Omental fat pad (tissue), 4 donors: ENCODE measurements around the gene ZNF362. TPM values are rescaled to one million over a fixed set of nuclear protein-coding genes. Genes with fewer than 3 reads are reported as not detected.
A peak's percentile ranks its signal among the peaks of the same experiment; 100 is the strongest.
"Not testable (repeated sequence)": the region's sequence is repeated elsewhere in the genome, so short reads cannot be mapped to it uniquely, and the experiment has no call there.

Experiments used
- ATAC-seq: fragments of 150-250 bp; one replicate; pipeline ENCODE4 v1.9.1; 2016; ENCODE audit warnings: mild to moderate bottlenecking, moderate library complexity; ENCODE audit not compliant: low FRiP score
- DNase-seq: peaks from one replicate; pipeline ENCODE4 v3.0.0-alpha.2; 2019; ENCODE audit warnings: low spot score
- total RNA-seq, 4 donors: library from RNA; depleted of rRNA; stranded (reverse); fragments of >200 nt; gene quantifications; one replicate each; pipeline ENCODE4 v1.1.0, GENCODE V29; 2016
- TF ChIP-seq, protein P1 (sequence below), 3 donors: fragments of 450-650 bp; IDR thresholded peaks; one replicate each; pipeline ENCODE4 v1.5.1; 2016 to 2017; ENCODE audit warnings: antibody characterized with exemption in 3 of 3, mild to moderate bottlenecking in 3 of 3, moderate library complexity in 2 of 3

The ZNF362 gene
- total RNA-seq, 4 donors from 2014 or later = 10.4 to 13.9 (median 11.2) TPM

DNA sequence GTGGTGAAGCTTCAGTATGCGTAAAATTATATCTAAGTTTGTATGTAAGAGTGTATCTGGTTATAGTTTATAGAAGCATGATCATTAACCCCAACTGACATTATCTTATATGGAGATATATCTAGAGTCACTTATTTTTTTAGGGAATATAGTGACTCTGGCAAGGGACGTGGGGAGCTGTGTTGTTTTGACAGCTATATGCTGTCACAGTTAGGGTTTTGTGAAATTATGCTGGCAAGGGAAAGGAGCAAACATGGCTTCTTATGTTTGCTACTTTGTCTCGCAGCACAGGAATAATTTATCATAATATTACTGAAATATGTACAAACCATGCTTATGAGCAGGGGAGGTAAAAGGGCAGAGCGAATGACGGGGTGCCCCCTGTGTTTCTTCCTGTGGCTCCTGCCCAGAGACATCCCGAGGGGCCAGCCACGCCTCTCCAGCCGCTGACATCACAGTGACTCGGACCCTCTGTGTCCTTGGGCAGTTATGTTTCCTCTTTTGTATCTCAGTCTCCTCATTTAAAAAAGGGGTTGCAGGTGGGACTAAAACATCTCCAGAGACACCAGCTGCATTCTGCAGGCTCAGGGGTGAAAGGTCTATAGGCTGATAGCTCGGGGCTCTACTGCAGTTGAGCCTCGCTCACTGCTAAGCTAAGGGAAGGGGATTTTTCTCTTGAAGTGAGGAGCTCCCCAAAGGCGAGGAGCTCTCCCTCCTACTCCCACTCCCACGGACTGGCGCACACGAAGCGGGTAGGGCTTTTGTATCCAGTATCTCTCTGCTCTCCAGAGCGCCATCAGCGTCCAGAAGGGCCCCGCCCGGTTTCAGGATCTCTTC, 49.7 kb downstream of the ZNF362 start:
- DNase-seq = no peak
- TF ChIP-seq, protein P1, sequence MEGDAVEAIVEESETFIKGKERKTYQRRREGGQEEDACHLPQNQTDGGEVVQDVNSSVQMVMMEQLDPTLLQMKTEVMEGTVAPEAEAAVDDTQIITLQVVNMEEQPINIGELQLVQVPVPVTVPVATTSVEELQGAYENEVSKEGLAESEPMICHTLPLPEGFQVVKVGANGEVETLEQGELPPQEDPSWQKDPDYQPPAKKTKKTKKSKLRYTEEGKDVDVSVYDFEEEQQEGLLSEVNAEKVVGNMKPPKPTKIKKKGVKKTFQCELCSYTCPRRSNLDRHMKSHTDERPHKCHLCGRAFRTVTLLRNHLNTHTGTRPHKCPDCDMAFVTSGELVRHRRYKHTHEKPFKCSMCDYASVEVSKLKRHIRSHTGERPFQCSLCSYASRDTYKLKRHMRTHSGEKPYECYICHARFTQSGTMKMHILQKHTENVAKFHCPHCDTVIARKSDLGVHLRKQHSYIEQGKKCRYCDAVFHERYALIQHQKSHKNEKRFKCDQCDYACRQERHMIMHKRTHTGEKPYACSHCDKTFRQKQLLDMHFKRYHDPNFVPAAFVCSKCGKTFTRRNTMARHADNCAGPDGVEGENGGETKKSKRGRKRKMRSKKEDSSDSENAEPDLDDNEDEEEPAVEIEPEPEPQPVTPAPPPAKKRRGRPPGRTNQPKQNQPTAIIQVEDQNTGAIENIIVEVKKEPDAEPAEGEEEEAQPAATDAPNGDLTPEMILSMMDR (IDR thresholded peaks at IDR 0.05) = no peak
- ATAC-seq = no peak

DNA sequence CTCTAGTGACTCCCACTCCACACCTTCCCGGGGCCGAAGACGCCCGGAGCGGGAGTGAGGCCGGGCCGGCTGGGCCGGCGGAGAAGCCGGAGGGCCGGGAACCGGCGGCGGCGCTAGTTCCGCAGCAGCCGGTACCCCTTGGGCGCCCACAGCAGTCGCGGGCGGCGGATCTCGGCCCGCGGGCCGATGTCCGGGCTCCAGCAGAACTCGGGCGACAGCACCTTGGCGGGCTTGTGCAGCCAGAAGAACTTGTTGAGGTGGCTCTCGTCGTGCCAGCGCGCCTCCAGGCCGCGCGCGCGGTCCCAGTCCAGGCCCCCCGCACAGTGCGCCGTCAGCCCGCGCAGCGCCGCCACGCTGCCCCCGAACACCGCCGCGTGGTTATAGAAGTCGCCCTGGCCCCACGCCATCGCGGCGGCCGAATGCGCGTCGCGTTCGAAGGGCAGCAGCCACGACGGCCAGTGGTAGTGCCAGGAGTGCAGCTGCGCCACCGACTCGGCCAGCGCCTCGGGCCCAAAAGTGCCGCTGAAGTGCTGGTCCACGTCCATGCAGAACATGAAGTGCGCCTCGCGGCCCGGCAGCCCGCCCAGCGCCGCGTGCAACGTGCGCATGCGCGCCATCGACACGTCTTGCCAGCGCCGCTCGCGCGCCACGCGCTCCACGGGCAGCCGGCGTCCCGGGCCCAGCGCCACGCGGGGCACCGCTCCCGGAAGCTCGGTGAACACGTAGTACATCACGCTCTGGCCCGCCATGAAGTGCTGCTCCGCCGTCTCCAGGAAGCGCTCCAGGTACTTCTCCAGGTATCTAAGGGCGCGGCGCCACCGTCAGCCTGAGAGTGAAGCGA, 50.6 kb downstream of the ZNF362 start:
- DNase-seq (no peak), ATAC-seq (peak; percentile 44)
- TF ChIP-seq, protein P1 (IDR thresholded peaks at IDR 0.05) = no peak

DNA sequence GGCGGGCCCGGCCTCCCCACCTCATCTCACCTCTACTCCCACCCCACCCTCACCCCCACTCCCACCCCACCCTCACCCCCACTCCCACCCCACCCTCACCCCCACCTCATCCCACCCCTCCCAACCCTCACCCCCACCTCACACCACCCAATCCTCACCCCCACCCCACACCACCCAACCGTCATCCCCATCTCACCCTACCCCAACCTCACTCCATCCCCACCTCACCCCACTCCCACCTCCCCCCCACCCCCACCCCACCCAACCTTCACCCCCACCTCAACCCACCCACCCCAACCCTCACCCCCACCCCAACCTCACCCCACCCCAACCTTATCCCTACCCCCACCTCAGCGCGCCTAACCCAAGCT, 51.2 kb downstream of the ZNF362 start:
- TF ChIP-seq, protein P1 (IDR thresholded peaks at IDR 0.05) = no peak
- DNase-seq (no peak), ATAC-seq (no peak)

DNA sequence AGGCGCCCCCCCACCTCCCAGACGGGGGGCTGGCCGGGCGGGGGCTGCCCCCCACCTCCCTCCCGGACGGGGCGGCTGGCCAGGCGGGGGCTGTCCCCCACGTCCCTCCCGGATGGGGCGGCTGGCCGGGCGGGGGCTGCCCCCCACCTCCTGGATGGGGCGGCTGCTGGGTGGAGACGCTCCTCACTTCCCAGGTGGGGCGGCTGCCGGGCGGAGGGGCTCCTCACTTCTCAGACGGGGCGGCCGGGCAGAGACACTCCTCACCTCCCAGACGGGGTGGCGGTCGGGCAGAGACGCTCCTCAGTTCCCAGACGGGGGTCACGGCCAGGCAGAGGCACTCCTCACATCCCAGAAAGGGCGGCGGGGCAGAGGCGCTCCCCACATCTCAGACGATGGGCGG, 53.1 kb downstream of the ZNF362 start:
- DNase-seq = not testable (repeated sequence)

DNA sequence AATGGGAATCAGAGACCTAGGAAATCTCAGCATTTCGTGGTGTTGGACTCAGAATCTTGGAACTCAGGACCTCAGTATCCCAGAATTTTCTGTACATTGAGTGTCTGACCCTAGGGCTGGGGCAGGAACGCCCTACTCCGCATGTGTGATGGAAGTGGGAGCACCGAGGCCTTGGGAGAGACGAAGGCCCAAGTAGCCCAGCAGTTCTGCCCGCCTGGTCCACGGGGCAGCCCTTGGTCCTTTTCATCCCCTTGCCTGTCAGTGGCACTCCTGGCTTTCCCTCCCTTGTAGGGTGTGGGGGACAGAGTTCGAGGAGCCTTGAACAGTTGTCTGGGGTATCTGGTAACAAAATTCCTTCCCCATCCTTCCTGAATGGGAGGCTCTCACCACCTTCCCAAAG, 54.4 kb downstream of the ZNF362 start:
- no peak for ATAC-seq
- DNase-seq = no peak
- TF ChIP-seq, protein P1 (IDR thresholded peaks at IDR 0.05) = no peak

More for the DNA sequence above, 53.1 kb downstream of the ZNF362 start:
- not testable (repeated sequence) for ATAC-seq

DNA sequence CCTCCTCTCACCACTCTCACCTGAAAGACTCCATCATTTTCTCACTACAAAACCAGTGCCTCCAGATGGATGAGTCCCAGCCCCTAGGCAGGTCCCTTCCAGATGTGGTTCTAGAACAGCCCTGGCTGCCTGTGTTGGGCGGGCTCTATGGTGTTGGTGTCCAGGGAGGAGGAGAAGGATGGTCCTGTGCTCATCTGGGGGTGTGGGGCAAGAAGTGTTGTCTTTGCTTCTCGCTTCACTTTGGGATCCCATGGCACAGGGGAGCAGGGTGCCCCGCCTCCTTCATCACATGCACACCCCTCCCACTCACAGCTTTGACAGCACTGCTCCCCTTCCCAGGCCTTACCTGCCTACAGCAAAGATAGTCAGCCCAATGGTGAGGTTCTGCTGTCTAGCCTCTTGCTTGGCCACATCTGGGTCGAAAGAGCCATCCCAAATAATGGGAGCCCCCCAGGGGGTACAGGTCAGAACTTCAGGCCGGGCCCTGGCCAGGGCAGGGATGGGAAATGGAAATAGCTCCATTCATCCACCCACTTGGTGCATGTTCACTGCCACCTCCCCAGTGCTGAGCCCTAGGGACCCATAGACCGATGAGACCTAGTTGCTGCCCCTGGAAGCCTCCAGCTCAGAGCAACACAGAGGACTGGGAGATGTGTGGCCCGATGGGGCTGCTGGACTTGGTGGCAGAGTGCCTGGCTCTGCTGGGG, 55.6 kb downstream of the ZNF362 start:
- ATAC-seq = no peak
- TF ChIP-seq, protein P1 (IDR thresholded peaks at IDR 0.05) = no peak
- no peak for DNase-seq

DNA sequence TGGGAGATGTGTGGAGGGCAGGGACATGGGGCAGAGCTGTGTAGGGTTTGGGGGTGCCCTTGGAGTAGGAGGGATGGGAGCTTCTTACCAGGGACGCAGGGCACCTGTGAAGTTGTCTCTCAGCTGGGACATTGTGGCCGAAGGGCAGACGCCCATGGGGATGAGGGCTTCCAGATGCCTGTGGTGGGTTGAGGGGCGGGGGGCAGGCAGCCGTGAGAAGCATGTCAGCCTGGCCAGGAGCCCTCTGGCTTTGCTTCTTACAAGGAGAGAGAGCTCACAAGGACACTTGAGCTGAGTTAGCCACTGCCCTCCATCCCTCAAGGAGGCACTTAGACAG, 56.1 kb downstream of the ZNF362 start:
- DNase-seq = no peak

More for the DNA sequence above, 56.1 kb downstream of the ZNF362 start:
- peak; percentile 31 for ATAC-seq
- TF ChIP-seq, protein P1 (IDR thresholded peaks at IDR 0.05) = no peak
